ENCODE measurements around the gene RFC5. TPM values are rescaled to one million over a fixed set of nuclear protein-coding genes. Genes with fewer than 3 reads are reported as not detected.
"Not testable (repeated sequence)": the region's sequence is repeated elsewhere in the genome, so short reads cannot be mapped to it uniquely, and the experiment has no call there.

The RFC5 gene
- polyA plus RNA-seq, 3 donors = 6.6 to 8.0 (median 7.5) TPM

- Histone ChIP-seq H4K20me1 (ENCODE audit: insufficient read depth, low read length) (no peaks in the 10 kb centered on the region), H3K27ac (ENCODE audit: low read depth in 1 of 2, low read length in 2 of 2) (no peak overlapping the region), H3K9me3 (replicated peaks in 1 of 2; ENCODE audit: control insufficient read depth in 1 of 2, insufficient read depth in 1 of 2, low read length in 2 of 2) (no peaks in the 10 kb centered on the region), H3K4me3 (replicated peaks in 1 of 3; ENCODE audit: low read depth in 2 of 3, low read length in 3 of 3) (no peak overlapping the region), H3K4me2 (replicated peaks; ENCODE audit: extremely low read depth, low read length, poor library complexity, severe bottlenecking) (no peak overlapping the region), H3K79me2 (ENCODE audit: insufficient read depth, low read length) (peaks cover 14% of the 10 kb centered on the region), H3K4me1 (ENCODE audit: control insufficient read depth in 1 of 2, insufficient read depth in 2 of 2, low read length in 2 of 2) (peaks cover 13% of the 10 kb centered on the region in 2 donors), H3K36me3 (replicated peaks in 1 of 2; ENCODE audit: control insufficient read depth in 1 of 2, insufficient read depth in 2 of 2, low read length in 2 of 2) (peaks cover 19 to 31% of the 10 kb centered on the region in 2 donors), H3K27me3 (ENCODE audit: control insufficient read depth in 2 of 2, insufficient read depth in 2 of 2, low read length in 2 of 2) (no peaks in the 10 kb centered on the region), H2AFZ (ENCODE audit: insufficient read depth, low read depth, low read length, poor library complexity, severe bottlenecking) (no peak overlapping the region), H3K9ac (ENCODE audit: insufficient read depth, low read length, poor library complexity, severe bottlenecking) (no peak overlapping the region)
- Mint-ChIP-seq H3K27me3 (ENCODE audit: low read depth in 3 of 3) (peaks cover 0 to 9% (median 8%) of the 10 kb centered on the region in 3 donors), H3K36me3 (peaks cover 25 to 36% of the 10 kb centered on the region in 2 donors), H3K27ac (no peak overlapping the region), H3K4me3 (no peak overlapping the region), H3K9me3 (peaks cover 0 to 4% (median 1%) of the 10 kb centered on the region in 7 donors), H3K4me1 (peaks cover 13% of the 10 kb centered on the region)
- no peak for DNase-seq
- TF ChIP-seq CTCF (IDR thresholded peaks at IDR 0.05) = no peak
- intact Hi-C loops (cut with micrococcal nuclease) = loop anchor here (5.0 kb wide), 1 partner anchor 44 kb away; the partner anchor contains the start of gene WSB2 (in 2 of the 2)
These were observed 1.4 kb downstream of the RFC5 start for GRCh38 chr12:118017926-118018325.

- Histone ChIP-seq H3K4me3 (replicated peaks in 1 of 3; ENCODE audit: low read depth in 2 of 3, low read length in 3 of 3) (no peak overlapping the region), H3K9me3 (replicated peaks in 1 of 2; ENCODE audit: control insufficient read depth in 1 of 2, insufficient read depth in 1 of 2, low read length in 2 of 2) (no peaks in the 10 kb centered on the region), H3K36me3 (replicated peaks in 1 of 2; ENCODE audit: control insufficient read depth in 1 of 2, insufficient read depth in 2 of 2, low read length in 2 of 2) (peaks cover 21 to 44% of the 10 kb centered on the region in 2 donors), H3K4me2 (replicated peaks; ENCODE audit: extremely low read depth, low read length, poor library complexity, severe bottlenecking) (no peak overlapping the region), H2AFZ (ENCODE audit: insufficient read depth, low read depth, low read length, poor library complexity, severe bottlenecking) (no peak overlapping the region), H4K20me1 (ENCODE audit: insufficient read depth, low read length) (no peaks in the 10 kb centered on the region), H3K4me1 (ENCODE audit: control insufficient read depth in 1 of 2, insufficient read depth in 2 of 2, low read length in 2 of 2) (peaks cover 13% of the 10 kb centered on the region in 2 donors), H3K79me2 (ENCODE audit: insufficient read depth, low read length) (peaks cover 14% of the 10 kb centered on the region), H3K27me3 (ENCODE audit: control insufficient read depth in 2 of 2, insufficient read depth in 2 of 2, low read length in 2 of 2) (no peaks in the 10 kb centered on the region), H3K9ac (ENCODE audit: insufficient read depth, low read length, poor library complexity, severe bottlenecking) (no peak overlapping the region), H3K27ac (ENCODE audit: low read depth in 1 of 2, low read length in 2 of 2) (no peak overlapping the region)
- no peak for TF ChIP-seq CTCF (IDR thresholded peaks at IDR 0.05)
- H3K27ac Mint-ChIP-seq = peak overlapping the region in 1 of 7 donors; percentile 13
- peaks cover 34 to 53% of the 10 kb centered on the region in 2 donors for H3K36me3 Mint-ChIP-seq
- H3K9me3 Mint-ChIP-seq = no peaks in the 10 kb centered on the region
- H3K4me3 Mint-ChIP-seq = no peak overlapping the region
- 80% methylated on average over 1 of the region's 1 CpG for WGBS (ENCODE audit: insufficient coverage)
- H3K4me1 Mint-ChIP-seq = peaks cover 13% of the 10 kb centered on the region
- intact Hi-C loops (cut with micrococcal nuclease) = no loop called here
- no peak for DNase-seq
- peaks cover 0 to 7% (median 6%) of the 10 kb centered on the region in 3 donors for H3K27me3 Mint-ChIP-seq (ENCODE audit: low read depth in 3 of 3)
These were observed 3.5 kb downstream of the RFC5 start for GRCh38 chr12:118020036-118020435.

GRCh38 chr12:118022097-118022727 is 5.7 kb downstream of the RFC5 start:
- H3K27me3 Mint-ChIP-seq (ENCODE audit: low read depth in 3 of 3); H3K79me2 ChIP-seq (ENCODE audit: insufficient read depth, low read length); H3K4me1 ChIP-seq (ENCODE audit: control insufficient read depth in 1 of 2, insufficient read depth in 2 of 2, low read length in 2 of 2); H4K20me1 ChIP-seq (ENCODE audit: insufficient read depth, low read length); H3K4me3 Mint-ChIP-seq; H3K4me3 ChIP-seq (replicated peaks in 1 of 3; ENCODE audit: low read depth in 2 of 3, low read length in 3 of 3); DNase-seq; H3K27ac ChIP-seq (ENCODE audit: low read depth in 1 of 2, low read length in 2 of 2); intact Hi-C loops (cut with micrococcal nuclease); H3K4me2 ChIP-seq (replicated peaks; ENCODE audit: extremely low read depth, low read length, poor library complexity, severe bottlenecking); H3K27me3 ChIP-seq (ENCODE audit: control insufficient read depth in 2 of 2, insufficient read depth in 2 of 2, low read length in 2 of 2); H3K9ac ChIP-seq (ENCODE audit: insufficient read depth, low read length, poor library complexity, severe bottlenecking); H3K9me3 ChIP-seq (replicated peaks in 1 of 2; ENCODE audit: control insufficient read depth in 1 of 2, insufficient read depth in 1 of 2, low read length in 2 of 2); H2AFZ ChIP-seq (ENCODE audit: insufficient read depth, low read depth, low read length, poor library complexity, severe bottlenecking); H3K4me1 Mint-ChIP-seq; H3K9me3 Mint-ChIP-seq: not testable (repeated sequence)
- H3K36me3 ChIP-seq (replicated peaks in 1 of 2; ENCODE audit: control insufficient read depth in 1 of 2, insufficient read depth in 2 of 2, low read length in 2 of 2) = peaks cover 39 to 66% of the 10 kb centered on the region in 2 donors
- Mint-ChIP-seq H3K36me3 (peaks cover 49 to 75% of the 10 kb centered on the region in 2 donors), H3K27ac (peak overlapping the region in 2 of 7 donors; percentile 5 to 6)
- 100% methylated on average over 9 of the region's 13 CpGs for WGBS (ENCODE audit: insufficient coverage)

Data from CD14-positive monocyte (primary cell).